ENCODE measurements around the gene RETNLB.

DNA sequence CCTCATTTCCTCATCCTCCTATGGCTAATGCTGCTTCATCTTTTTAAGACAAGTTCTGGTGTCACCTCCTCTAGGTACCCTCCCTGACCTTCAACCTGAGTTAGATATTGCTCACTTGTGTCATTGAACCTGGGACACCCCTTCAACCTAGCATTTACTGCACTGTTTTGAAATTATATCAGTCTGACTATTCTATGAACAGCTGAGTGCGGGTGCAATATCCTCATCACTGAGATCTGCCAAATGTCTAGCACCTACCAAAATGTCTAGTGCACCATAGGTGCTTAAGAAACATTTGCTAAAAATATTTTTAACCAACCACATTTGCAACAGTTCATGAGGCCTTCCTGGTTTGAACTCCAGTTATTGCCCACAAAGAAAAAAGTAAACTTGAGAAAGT lies 34.5 kb downstream of the RETNLB start:
- TF ChIP-seq POLR2AphosphoS5 (IDR thresholded peaks at IDR 0.05; ENCODE audit: low read depth, low read length), result no peak
- TF ChIP-seq POLR2A (IDR thresholded peaks at IDR 0.05; ENCODE audit: low read depth, low read length), result no peak
- no peak for TF ChIP-seq TAF1 (IDR thresholded peaks at IDR 0.05; ENCODE audit: borderline replicate concordance, low read depth, low read length)

Data from GM12892 (cell line).